ENCODE data around the gene KCNG2. TPM values are rescaled to one million over a fixed set of nuclear protein-coding genes. Genes with fewer than 3 reads are reported as not detected.

KCNG2 gene
- total RNA-seq, 1 experiment from 2014 or later = not detected

DNA sequence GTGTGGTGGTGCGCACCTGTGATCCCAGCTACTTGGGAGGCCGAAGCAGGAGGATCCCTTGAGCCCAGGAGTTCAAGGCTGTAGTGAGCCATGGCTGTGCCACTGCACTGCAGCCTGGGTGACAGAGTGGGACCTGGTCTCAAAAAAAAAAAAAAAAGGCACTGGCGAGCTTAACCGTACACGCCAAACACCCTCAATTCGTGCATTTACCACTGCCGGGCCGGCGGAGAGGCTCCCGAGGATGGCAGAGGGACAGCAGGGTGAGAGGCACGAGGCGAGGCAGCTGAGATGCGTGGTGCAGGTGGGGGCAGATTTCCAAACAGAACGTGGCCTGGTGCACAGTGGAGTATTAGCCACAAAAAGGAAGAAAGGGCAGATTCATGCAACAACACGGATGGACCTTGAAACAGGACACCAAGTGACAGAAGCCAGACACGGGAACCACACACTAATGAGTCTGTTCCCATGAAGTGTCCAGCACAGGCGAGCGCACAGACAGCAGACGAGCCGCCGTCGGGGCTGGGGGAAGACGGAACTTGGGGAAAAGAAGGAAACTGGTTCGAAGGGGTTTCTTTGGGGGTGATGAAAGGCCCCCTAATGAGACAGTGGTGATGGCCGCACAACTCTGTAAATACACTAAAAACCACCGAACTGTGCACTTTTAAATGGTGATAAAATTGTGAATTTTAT is 126.3 kb downstream of the KCNG2 start:
- POLR2A ChIA-PET = interaction anchor here (0.6 kb wide), 1 partner anchor 553 kb away, joined by 8 read pairs; no protein-coding TSS in a partner anchor
- Histone ChIP-seq H3K36me3 (ENCODE audit: control insufficient read depth, insufficient read depth, low read length) (peaks cover 2% of the 10 kb centered on the region), H3K27me3 (replicated peaks; ENCODE audit: control insufficient read depth, insufficient read depth, low read length) (no peaks in the 10 kb centered on the region), H3K4me1 (no peaks in the 10 kb centered on the region), H3K9me3 (no peaks in the 10 kb centered on the region), H3K4me3 (ENCODE audit: low read depth, low read length) (no peak overlapping the region)
- peaks cover 19% of the 10 kb centered on the region for H3K36me3 Mint-ChIP-seq (ENCODE audit: insufficient read depth, unreplicated experiment)
- intact Hi-C loops (cut with micrococcal nuclease; ENCODE audit: unreplicated experiment) = no loop called here
- H3K27ac Mint-ChIP-seq (ENCODE audit: unreplicated experiment) = no peak overlapping the region
- no peak for DNase-seq
- BruUV-seq (replicated peaks) = no TSS peak
- TF ChIP-seq, protein P1, sequence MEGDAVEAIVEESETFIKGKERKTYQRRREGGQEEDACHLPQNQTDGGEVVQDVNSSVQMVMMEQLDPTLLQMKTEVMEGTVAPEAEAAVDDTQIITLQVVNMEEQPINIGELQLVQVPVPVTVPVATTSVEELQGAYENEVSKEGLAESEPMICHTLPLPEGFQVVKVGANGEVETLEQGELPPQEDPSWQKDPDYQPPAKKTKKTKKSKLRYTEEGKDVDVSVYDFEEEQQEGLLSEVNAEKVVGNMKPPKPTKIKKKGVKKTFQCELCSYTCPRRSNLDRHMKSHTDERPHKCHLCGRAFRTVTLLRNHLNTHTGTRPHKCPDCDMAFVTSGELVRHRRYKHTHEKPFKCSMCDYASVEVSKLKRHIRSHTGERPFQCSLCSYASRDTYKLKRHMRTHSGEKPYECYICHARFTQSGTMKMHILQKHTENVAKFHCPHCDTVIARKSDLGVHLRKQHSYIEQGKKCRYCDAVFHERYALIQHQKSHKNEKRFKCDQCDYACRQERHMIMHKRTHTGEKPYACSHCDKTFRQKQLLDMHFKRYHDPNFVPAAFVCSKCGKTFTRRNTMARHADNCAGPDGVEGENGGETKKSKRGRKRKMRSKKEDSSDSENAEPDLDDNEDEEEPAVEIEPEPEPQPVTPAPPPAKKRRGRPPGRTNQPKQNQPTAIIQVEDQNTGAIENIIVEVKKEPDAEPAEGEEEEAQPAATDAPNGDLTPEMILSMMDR (IDR thresholded peaks at IDR 0.05; ENCODE audit: insufficient read depth in 1 of 2, low read depth in 1 of 2, low read length in 1 of 2, severe bottlenecking in 1 of 2, unreplicated experiment in 1 of 2) = no peak
- H3K9me3 Mint-ChIP-seq (ENCODE audit: unreplicated experiment) = peaks cover 2% of the 10 kb centered on the region
- H3K27me3 Mint-ChIP-seq (ENCODE audit: insufficient read depth, unreplicated experiment) = no peaks in the 10 kb centered on the region
- no peaks in the 10 kb centered on the region for H3K4me1 Mint-ChIP-seq (ENCODE audit: low read depth, unreplicated experiment)
- H3K4me3 Mint-ChIP-seq (ENCODE audit: unreplicated experiment) = no peak overlapping the region
- CTCF ChIA-PET = no interaction called here

- Histone ChIP-seq H3K4me3 (ENCODE audit: low read depth, low read length) (no peak overlapping the region), H3K36me3 (ENCODE audit: control insufficient read depth, insufficient read depth, low read length) (peaks cover 2% of the 10 kb centered on the region), H3K27me3 (replicated peaks; ENCODE audit: control insufficient read depth, insufficient read depth, low read length) (no peaks in the 10 kb centered on the region), H3K9me3 (no peaks in the 10 kb centered on the region), H3K4me1 (no peaks in the 10 kb centered on the region)
- Mint-ChIP-seq H3K4me1 (ENCODE audit: low read depth, unreplicated experiment) (no peaks in the 10 kb centered on the region), H3K36me3 (ENCODE audit: insufficient read depth, unreplicated experiment) (peaks cover 27% of the 10 kb centered on the region), H3K27ac (ENCODE audit: unreplicated experiment) (no peak overlapping the region), H3K27me3 (ENCODE audit: insufficient read depth, unreplicated experiment) (no peaks in the 10 kb centered on the region), H3K4me3 (ENCODE audit: unreplicated experiment) (no peak overlapping the region), H3K9me3 (ENCODE audit: unreplicated experiment) (peaks cover 7% of the 10 kb centered on the region)
- no peak for DNase-seq
- intact Hi-C loops (cut with micrococcal nuclease; ENCODE audit: unreplicated experiment) = no loop called here
- TF ChIP-seq, protein P1 (IDR thresholded peaks at IDR 0.05; ENCODE audit: insufficient read depth in 1 of 2, low read depth in 1 of 2, low read length in 1 of 2, severe bottlenecking in 1 of 2, unreplicated experiment in 1 of 2) = no peak
- ChIA-PET CTCF (no interaction called here), POLR2A (no interaction called here)
- no TSS peak for BruUV-seq (replicated peaks)
Measured at GRCh38 chr18:79924814-79925731, 127.3 kb downstream of the KCNG2 start.

GRCh38 chr18:79926306-79926705 is 128.6 kb downstream of the KCNG2 start:
- no peaks in the 10 kb centered on the region for H3K27me3 Mint-ChIP-seq (ENCODE audit: insufficient read depth, unreplicated experiment)
- TF ChIP-seq, protein P1 (IDR thresholded peaks at IDR 0.05; ENCODE audit: insufficient read depth in 1 of 2, low read depth in 1 of 2, low read length in 1 of 2, severe bottlenecking in 1 of 2, unreplicated experiment in 1 of 2) = no peak
- Histone ChIP-seq H3K36me3 (ENCODE audit: control insufficient read depth, insufficient read depth, low read length) (peaks cover 2% of the 10 kb centered on the region), H3K27me3 (replicated peaks; ENCODE audit: control insufficient read depth, insufficient read depth, low read length) (no peaks in the 10 kb centered on the region), H3K4me3 (ENCODE audit: low read depth, low read length) (no peak overlapping the region), H3K4me1 (no peaks in the 10 kb centered on the region), H3K9me3 (no peaks in the 10 kb centered on the region)
- H3K4me3 Mint-ChIP-seq (ENCODE audit: unreplicated experiment) = no peak overlapping the region
- H3K4me1 Mint-ChIP-seq (ENCODE audit: low read depth, unreplicated experiment) = no peaks in the 10 kb centered on the region
- H3K27ac Mint-ChIP-seq (ENCODE audit: unreplicated experiment) = no peak overlapping the region
- peaks cover 31% of the 10 kb centered on the region for H3K36me3 Mint-ChIP-seq (ENCODE audit: insufficient read depth, unreplicated experiment)
- DNase-seq = no peak
- ChIA-PET POLR2A (no interaction called here), CTCF (no interaction called here)
- H3K9me3 Mint-ChIP-seq (ENCODE audit: unreplicated experiment) = peaks cover 7% of the 10 kb centered on the region
- intact Hi-C loops (cut with micrococcal nuclease; ENCODE audit: unreplicated experiment) = no loop called here
- no TSS peak for BruUV-seq (replicated peaks)
